Measurements from ENCODE around the gene CNTN6. TPM values are rescaled to one million over a fixed set of nuclear protein-coding genes. Genes with fewer than 3 reads are reported as not detected.

The CNTN6 gene
- total RNA-seq, 1 experiment from 2014 or later, result not detected

DNA sequence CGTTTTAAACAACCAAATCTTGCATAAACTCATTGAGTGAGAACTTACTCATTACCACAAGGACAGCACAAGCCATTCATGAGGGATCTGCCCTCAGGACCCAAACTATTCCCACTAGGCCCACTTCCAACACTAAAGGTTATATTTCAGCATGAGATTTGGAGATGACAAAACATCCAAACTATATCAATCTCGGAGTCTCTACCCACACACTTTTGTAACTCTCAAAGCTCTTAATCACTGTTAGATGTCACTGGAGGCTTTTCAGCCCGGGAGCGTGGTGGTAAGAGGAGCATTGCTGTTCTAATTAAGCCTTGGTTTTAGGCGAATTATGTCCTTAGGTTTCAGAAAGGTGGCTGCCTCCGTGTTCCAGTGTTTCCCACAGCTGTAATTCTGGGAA lies 86.3 kb downstream of the CNTN6 start:
- Histone ChIP-seq H4K20me1 (ENCODE audit: insufficient read depth) (no peaks in the 10 kb centered on the region; the same call in 1 of the 2 replicates), H3K4me1 (ENCODE audit: control insufficient read depth in 1 of 2, insufficient read depth in 2 of 2, low read length in 2 of 2) (no peaks in the 10 kb centered on the region), H3K4me2 (ENCODE audit: low read length) (no peak overlapping the region), H3K79me2 (ENCODE audit: insufficient read depth, low read length) (no peaks in the 10 kb centered on the region), H3K9me3 (ENCODE audit: control insufficient read depth in 1 of 2, insufficient read depth in 1 of 2, low read depth in 1 of 2, low read length in 2 of 2) (peaks cover 16 to 26% of the 10 kb centered on the region in 2 experiments; a peak in 2 of 4 replicates), H3K9me2 (ENCODE audit: insufficient read depth) (no peaks in the 10 kb centered on the region), H3K27me3 (ENCODE audit: insufficient read depth, low read length) (no peaks in the 10 kb centered on the region), H3K27ac (ENCODE audit: low read depth, low read length) (no peak overlapping the region), H3K4me3 (replicated peaks in 1 of 2; ENCODE audit: low read depth in 1 of 2, low read length in 2 of 2) (no peak overlapping the region), H2AFZ (ENCODE audit: low read depth, low read length, poor library complexity, severe bottlenecking) (no peak overlapping the region), H3K36me3 (ENCODE audit: control insufficient read depth in 1 of 2, insufficient read depth in 2 of 2, low read length in 2 of 2) (no peaks in the 10 kb centered on the region), H3K9ac (ENCODE audit: low read length) (no peak overlapping the region)
- no peak for TF ChIP-seq SP1 (IDR thresholded peaks at IDR 0.05; ENCODE audit: low read depth)
- no peak for TF ChIP-seq CEBPB (IDR thresholded peaks at IDR 0.05; ENCODE audit: low read depth)
- TF ChIP-seq EZH2 (IDR thresholded peaks at IDR 0.05), result no peak
- TF ChIP-seq, protein P1, sequence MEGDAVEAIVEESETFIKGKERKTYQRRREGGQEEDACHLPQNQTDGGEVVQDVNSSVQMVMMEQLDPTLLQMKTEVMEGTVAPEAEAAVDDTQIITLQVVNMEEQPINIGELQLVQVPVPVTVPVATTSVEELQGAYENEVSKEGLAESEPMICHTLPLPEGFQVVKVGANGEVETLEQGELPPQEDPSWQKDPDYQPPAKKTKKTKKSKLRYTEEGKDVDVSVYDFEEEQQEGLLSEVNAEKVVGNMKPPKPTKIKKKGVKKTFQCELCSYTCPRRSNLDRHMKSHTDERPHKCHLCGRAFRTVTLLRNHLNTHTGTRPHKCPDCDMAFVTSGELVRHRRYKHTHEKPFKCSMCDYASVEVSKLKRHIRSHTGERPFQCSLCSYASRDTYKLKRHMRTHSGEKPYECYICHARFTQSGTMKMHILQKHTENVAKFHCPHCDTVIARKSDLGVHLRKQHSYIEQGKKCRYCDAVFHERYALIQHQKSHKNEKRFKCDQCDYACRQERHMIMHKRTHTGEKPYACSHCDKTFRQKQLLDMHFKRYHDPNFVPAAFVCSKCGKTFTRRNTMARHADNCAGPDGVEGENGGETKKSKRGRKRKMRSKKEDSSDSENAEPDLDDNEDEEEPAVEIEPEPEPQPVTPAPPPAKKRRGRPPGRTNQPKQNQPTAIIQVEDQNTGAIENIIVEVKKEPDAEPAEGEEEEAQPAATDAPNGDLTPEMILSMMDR (IDR thresholded peaks at IDR 0.05 in 2 of 3, conservative IDR thresholded peaks at IDR 0.05 in 1 of 3; ENCODE audit: borderline replicate concordance in 1 of 3, insufficient read depth in 1 of 3, low read depth in 2 of 3, low read length in 2 of 3), result no peak
- no peak for TF ChIP-seq CBX3 (IDR thresholded peaks at IDR 0.05; ENCODE audit: low read depth)
- no peak for TF ChIP-seq POLR2AphosphoS5 (IDR thresholded peaks at IDR 0.05; ENCODE audit: low read depth, low read length)
- TF ChIP-seq ZFX (IDR thresholded peaks at IDR 0.05), result no peak
- TF ChIP-seq, protein P2, sequence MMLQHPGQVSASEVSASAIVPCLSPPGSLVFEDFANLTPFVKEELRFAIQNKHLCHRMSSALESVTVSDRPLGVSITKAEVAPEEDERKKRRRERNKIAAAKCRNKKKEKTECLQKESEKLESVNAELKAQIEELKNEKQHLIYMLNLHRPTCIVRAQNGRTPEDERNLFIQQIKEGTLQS (IDR thresholded peaks at IDR 0.05), result no peak
- TF ChIP-seq TCF7L2 (IDR thresholded peaks at IDR 0.05; ENCODE audit: borderline replicate concordance, extremely low read depth, insufficient read depth, insufficient read length), result no peak
- no peak for TF ChIP-seq SRF (IDR thresholded peaks at IDR 0.05; ENCODE audit: low read depth)
- TF ChIP-seq RAD21 (IDR thresholded peaks at IDR 0.05; ENCODE audit: low read depth), result no peak
- no peak for TF ChIP-seq MAX (IDR thresholded peaks at IDR 0.05)
- no peak for TF ChIP-seq SIN3A (IDR thresholded peaks at IDR 0.05; ENCODE audit: low read depth)
- no peak for TF ChIP-seq EGR1 (IDR thresholded peaks at IDR 0.05; ENCODE audit: low read depth)
- TF ChIP-seq FOSL1 (IDR thresholded peaks at IDR 0.05; ENCODE audit: low read depth), result no peak
- TF ChIP-seq YY1 (IDR thresholded peaks at IDR 0.05; ENCODE audit: extremely low read depth, insufficient replicate concordance, low read depth, low read length), result no peak
- TF ChIP-seq JUND (IDR thresholded peaks at IDR 0.05), result no peak
- no peak for TF ChIP-seq REST (IDR thresholded peaks at IDR 0.05; ENCODE audit: low read depth)
- TF ChIP-seq ZNF274 (IDR thresholded peaks at IDR 0.05; ENCODE audit: low read depth, low read length), result no peak
- TF ChIP-seq POLR2A (IDR thresholded peaks at IDR 0.05; ENCODE audit: borderline replicate concordance, extremely low read depth, insufficient read depth, insufficient read length), result no peak
- ATAC-seq, result no peak
- intact Hi-C loops (cut with micrococcal nuclease), result no loop called here
- no peak for DNase-seq (ENCODE audit: low read depth, low spot score)
- ChIA-PET CTCF (no interaction called here), RAD21 (ENCODE audit: low non-redundant PET in 1 of 2, low total read pairs in 2 of 2, uncharacterized antibody in 2 of 2, unreplicated experiment in 2 of 2) (no interaction called here), POLR2A (no interaction called here)
- no TSS peak for BruUV-seq (replicated peaks)

Measured in HCT116 (cell line).